Astrocyte of the cerebellum (primary cell): ENCODE results near the gene FGFR3.

Experiments used
- DNase-seq: peaks from one replicate; pipeline ENCODE4 v3.0.0-alpha.2; 2011; ENCODE audit warnings: low read depth
- H3K4me3 ChIP-seq: 2 replicates; pipeline ENCODE4 v1.5.1; 2011; ENCODE audit warnings: mild to moderate bottlenecking, low read depth, low read length, moderate library complexity
- CTCF ChIP-seq: IDR thresholded peaks from 2 replicates; pipeline ENCODE4 v1.5.1; 2012; ENCODE audit warnings: low read length, low read depth, moderate library complexity, mild to moderate bottlenecking; ENCODE audit errors: missing control alignments
- in situ Hi-C: cut with HindIII; loops from 2 replicates; pipeline ENCODE4 v1.10.0; 2017; ENCODE audit warnings: low sequenced_read_pairs

FGFR3 gene

GRCh38 chr4:1802151-1802715, 9.1 kb downstream of the FGFR3 start:
- no peak overlapping the region for H3K4me3 ChIP-seq
- in situ Hi-C loops, result no loop called here
- no peak for TF ChIP-seq CTCF
- DNase-seq, result no peak

GRCh38 chr4:1802720-1803522, 9.8 kb downstream of the FGFR3 start:
- H3K4me3 ChIP-seq, result no peak overlapping the region
- DNase-seq, result no peak
- no peak for TF ChIP-seq CTCF
- in situ Hi-C loops, result no loop called here

- no peak for TF ChIP-seq CTCF
- DNase-seq, result no peak
- in situ Hi-C loops, result no loop called here
- no peak overlapping the region for H3K4me3 ChIP-seq
Measured at GRCh38 chr4:1803523-1804423, 10.7 kb downstream of the FGFR3 start.

GRCh38 chr4:1804638-1805492, 11.8 kb downstream of the FGFR3 start:
- in situ Hi-C loops, result no loop called here
- H3K4me3 ChIP-seq, result no peak overlapping the region
- no peak for DNase-seq
- no peak for TF ChIP-seq CTCF

- no peak for TF ChIP-seq CTCF
- in situ Hi-C loops, result no loop called here
- DNase-seq, result no peak
- H3K4me3 ChIP-seq, result no peak overlapping the region
Measured at GRCh38 chr4:1805493-1806222, 12.6 kb downstream of the FGFR3 start.
